Endothelial cell of umbilical vein (primary cell): ENCODE measurements around the gene LCN2. TPM values are rescaled to one million over a fixed set of nuclear protein-coding genes. Genes with fewer than 3 reads are reported as not detected.

Experiments
- BruUV-seq: library from RNA; stranded (reverse); fragments of 400-500 nt; replicated peaks from 2 replicates; lab custom pipeline; 2021; lab: Mats Ljungman, UMichigan
- CTCF ChIA-PET: fragments of 300-600, 350-600 bp; sonication (Branson Sonifier 250); formaldehyde crosslinking; loops from one replicate; lab custom pipeline; 2021; ENCODE audit warnings: antibody characterized with exemption, inconsistent platforms; lab: Charles Lee
- POLR2A ChIA-PET: fragments of 300-600, 350-600 bp; sonication (Branson Sonifier 250); formaldehyde crosslinking; loops from one replicate; lab custom pipeline; 2021; ENCODE audit warnings: antibody characterized with exemption, inconsistent platforms; lab: Charles Lee
- DNase-seq: peaks from one replicate; pipeline ENCODE4 v3.0.0-alpha.2; 2011; ENCODE audit warnings: low read depth, low spot score
- FAIRE-seq: peaks from 2 replicates; lab custom pipeline; 2011; peaks lifted over from hg19 to GRCh38; lab: Jason Lieb, UNC
- H2AFZ ChIP-seq: 2 replicates; pipeline ENCODE4 v1.6.0; 2012; ENCODE audit warnings: low read depth, low read length, control low read depth, inconsistent platforms
- H3K27ac ChIP-seq: 2 replicates; pipeline ENCODE4 v1.5.1; 2011; ENCODE audit warnings: low read depth, mild to moderate bottlenecking, control low read depth, low read length, moderate library complexity; ENCODE audit not compliant: insufficient read depth
- H3K27me3 ChIP-seq, 2 experiments: 2 replicates each; pipeline versions ENCODE4 v1.6.0 to v1.6.1; 2011; ENCODE audit warnings: low read length in 2 of 2, mixed read lengths in 1 of 2; ENCODE audit not compliant: control insufficient read depth in 2 of 2, insufficient read depth in 2 of 2
- H3K36me3 ChIP-seq, 2 experiments: 2 replicates in 1 of 2; 3 replicates in 1 of 2; pipeline ENCODE4 v1.5.1; 2011; ENCODE audit warnings: low read length in 2 of 2, mild to moderate bottlenecking in 1 of 2, moderate library complexity in 1 of 2; ENCODE audit not compliant: control insufficient read depth in 2 of 2, insufficient read depth in 2 of 2; ENCODE audit errors: extremely low read depth in 1 of 2
- H3K4me1 ChIP-seq: 3 replicates; pipeline ENCODE4 v1.5.1; 2011; ENCODE audit warnings: mild to moderate bottlenecking, low read length; ENCODE audit not compliant: control insufficient read depth, insufficient read depth; ENCODE audit errors: extremely low read depth
- H3K4me2 ChIP-seq: 2 replicates; pipeline ENCODE4 v1.6.1; 2011; ENCODE audit warnings: low read length, control low read depth, mixed read lengths; ENCODE audit not compliant: insufficient read depth
- H3K4me3 ChIP-seq, 3 experiments: fragments of 200-600 bp in 1 of 3; sonication (generic), shearing (Covaris generic) in 1 of 3; replicated peaks in 1 of 3; 2 replicates each; pipeline ENCODE4 v1.5.1; 2011 to 2016; ENCODE audit warnings: control low read depth in 3 of 3, low read length in 3 of 3, mild to moderate bottlenecking in 2 of 3, inconsistent platforms in 1 of 3, low read depth in 1 of 3, moderate library complexity in 1 of 3; ENCODE audit not compliant: insufficient read depth in 1 of 3
- H3K79me2 ChIP-seq: 2 replicates; pipeline ENCODE4 v1.6.0; 2012; ENCODE audit warnings: low read length, inconsistent platforms; ENCODE audit not compliant: control insufficient read depth, insufficient read depth
- H3K9ac ChIP-seq: replicated peaks from 2 replicates; pipeline ENCODE3; 2011; ENCODE audit warnings: low read length, control low read depth; ENCODE audit not compliant: insufficient read depth; ENCODE audit errors: extremely low read depth
- H3K9me1 ChIP-seq: replicated peaks from 3 replicates; pipeline ENCODE4 v1.6.0; 2011; ENCODE audit warnings: mild to moderate bottlenecking, low read length; ENCODE audit not compliant: control insufficient read depth, insufficient read depth; ENCODE audit errors: extremely low read depth
- H3K9me3 ChIP-seq: replicated peaks from 2 replicates; pipeline ENCODE4 v1.5.1; 2012; ENCODE audit warnings: low read length, inconsistent platforms; ENCODE audit not compliant: control insufficient read depth, insufficient read depth
- H4K20me1 ChIP-seq: replicated peaks from 2 replicates; pipeline ENCODE3; 2011; ENCODE audit warnings: mild to moderate bottlenecking, low read length; ENCODE audit not compliant: control insufficient read depth, insufficient read depth; ENCODE audit errors: extremely low read depth
- EZH2 ChIP-seq: IDR thresholded peaks from 2 replicates; pipeline ENCODE4 v1.6.1; 2012; ENCODE audit warnings: borderline replicate concordance, low read depth, mild to moderate bottlenecking, moderate library complexity, low read length, inconsistent platforms; ENCODE audit not compliant: severe bottlenecking
- FOS ChIP-seq: IDR thresholded peaks from 2 replicates; pipeline ENCODE4 v1.6.1; 2011; ENCODE audit warnings: mild to moderate bottlenecking, low read length, moderate library complexity, borderline replicate concordance; ENCODE audit not compliant: insufficient read depth
- GATA2 ChIP-seq: IDR thresholded peaks from 2 replicates; pipeline ENCODE4 v1.7.0; 2011; ENCODE audit warnings: low read depth, mild to moderate bottlenecking, moderate library complexity, mixed read lengths, low read length; ENCODE audit not compliant: insufficient read length, insufficient read depth
- JUN ChIP-seq: IDR thresholded peaks from 2 replicates; pipeline ENCODE4 v1.6.1; 2011; ENCODE audit warnings: borderline replicate concordance, low read depth; ENCODE audit not compliant: insufficient read length, insufficient read depth
- MYC ChIP-seq: IDR thresholded peaks from one replicate; pipeline ENCODE4 v1.6.1; 2011; ENCODE audit warnings: mild to moderate bottlenecking, low read depth, low read length
- POLR2A ChIP-seq: IDR thresholded peaks from 2 replicates; pipeline ENCODE4 v1.6.1; 2012; ENCODE audit warnings: low read depth, mild to moderate bottlenecking, control low read depth, low read length
- POLR2AphosphoS5 ChIP-seq: IDR thresholded peaks from 2 replicates; pipeline ENCODE4 v1.6.1; 2012; ENCODE audit warnings: low read depth, mild to moderate bottlenecking, control low read depth, low read length, moderate library complexity; ENCODE audit not compliant: insufficient read depth
- dilution Hi-C: fragments of 300-500 bp; cut with MboI; formaldehyde crosslinking; loops from one replicate; pipeline ENCODE4 v1.15.0; 2019; ENCODE audit warnings: low sequenced_read_pairs; ENCODE audit not compliant: extremely low pct_ligation_motif_present
- intact Hi-C: fragments of 100-400 bp; cut with micrococcal nuclease; formaldehyde crosslinking; loops from one replicate; pipeline ENCODE4 v1.10.0; 2022
- polyA plus RNA-seq, 4 experiments: library from polyadenylated mRNA; depleted of rRNA in 3 of 4; stranded (reverse) in 3 of 4; unstranded in 1 of 4; fragments of >200 nt; gene quantifications; 2 replicates each; pipeline versions ENCODE4 v1.2.1 to v1.2.3, GENCODE V29; 2011 to 2012; ENCODE audit warnings: missing spikeins in 1 of 4
- total RNA-seq: library from RNA; stranded (reverse); gene quantifications from 2 replicates; pipeline ENCODE4 v1.2.3, GENCODE V29; 2021
- TF ChIP-seq, protein P1 (sequence below): IDR thresholded peaks from 2 replicates; pipeline ENCODE4 v1.6.1; 2011; ENCODE audit not compliant: insufficient read depth, insufficient read length
- TF ChIP-seq, protein P2 (sequence below), 2 donors: IDR thresholded peaks; 1 replicate in 1 of 2; 2 replicates in 1 of 2; pipeline ENCODE4 v1.5.1; 2011; ENCODE audit warnings: low read length in 2 of 2, mild to moderate bottlenecking in 2 of 2, moderate library complexity in 2 of 2, control low read depth in 1 of 2, inconsistent platforms in 1 of 2, low read depth in 1 of 2; ENCODE audit not compliant: insufficient read depth in 1 of 2; ENCODE audit errors: extremely low read depth in 1 of 2

The LCN2 gene
- total and polyA plus RNA-seq, 2 donors (not counting 3 experiments of a cell fraction or from before 2014, with no cell fraction given) = not detected

- ChIA-PET CTCF (interaction anchor here (0.6 to 4.9 kb wide), 7 partner anchors 13 to 158 kb away, joined by 3 to 56 read pairs (median 5); no protein-coding TSS in a partner anchor), POLR2A (interaction anchor here (1.0 to 1.1 kb wide), 2 partner anchors 22 to 33 kb away, joined by 3 to 4 read pairs; partner anchors contain the start of genes NAIF1 and SLC25A25)
- no peak overlapping the region for H2AFZ ChIP-seq
- peaks cover 30% of the 10 kb centered on the region for H3K4me1 ChIP-seq
- H3K79me2 ChIP-seq = peaks cover 33% of the 10 kb centered on the region
- dilution Hi-C loops = no loop called here
- intact Hi-C loops = no loop called here
- no TSS peak for BruUV-seq
- FAIRE-seq = no peak
- peak overlapping the region in 2 of 3 experiments; percentile 48 to 51 for H3K4me3 ChIP-seq
- peaks cover 11 to 28% of the 10 kb centered on the region in 2 experiments for H3K36me3 ChIP-seq
- DNase-seq = no peak
- H3K9ac ChIP-seq = peak overlapping the region; percentile 89
- H3K4me2 ChIP-seq = peak overlapping the region; percentile 59
- no peaks in the 10 kb centered on the region for H4K20me1 ChIP-seq
- TF ChIP-seq GATA2 (no peak), POLR2A (no peak), FOS (no peak), EZH2 (no peak), POLR2AphosphoS5 (no peak), MYC (no peak), JUN (no peak)
- TF ChIP-seq, protein P1, sequence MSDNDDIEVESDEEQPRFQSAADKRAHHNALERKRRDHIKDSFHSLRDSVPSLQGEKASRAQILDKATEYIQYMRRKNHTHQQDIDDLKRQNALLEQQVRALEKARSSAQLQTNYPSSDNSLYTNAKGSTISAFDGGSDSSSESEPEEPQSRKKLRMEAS = no peak
- TF ChIP-seq, protein P2, sequence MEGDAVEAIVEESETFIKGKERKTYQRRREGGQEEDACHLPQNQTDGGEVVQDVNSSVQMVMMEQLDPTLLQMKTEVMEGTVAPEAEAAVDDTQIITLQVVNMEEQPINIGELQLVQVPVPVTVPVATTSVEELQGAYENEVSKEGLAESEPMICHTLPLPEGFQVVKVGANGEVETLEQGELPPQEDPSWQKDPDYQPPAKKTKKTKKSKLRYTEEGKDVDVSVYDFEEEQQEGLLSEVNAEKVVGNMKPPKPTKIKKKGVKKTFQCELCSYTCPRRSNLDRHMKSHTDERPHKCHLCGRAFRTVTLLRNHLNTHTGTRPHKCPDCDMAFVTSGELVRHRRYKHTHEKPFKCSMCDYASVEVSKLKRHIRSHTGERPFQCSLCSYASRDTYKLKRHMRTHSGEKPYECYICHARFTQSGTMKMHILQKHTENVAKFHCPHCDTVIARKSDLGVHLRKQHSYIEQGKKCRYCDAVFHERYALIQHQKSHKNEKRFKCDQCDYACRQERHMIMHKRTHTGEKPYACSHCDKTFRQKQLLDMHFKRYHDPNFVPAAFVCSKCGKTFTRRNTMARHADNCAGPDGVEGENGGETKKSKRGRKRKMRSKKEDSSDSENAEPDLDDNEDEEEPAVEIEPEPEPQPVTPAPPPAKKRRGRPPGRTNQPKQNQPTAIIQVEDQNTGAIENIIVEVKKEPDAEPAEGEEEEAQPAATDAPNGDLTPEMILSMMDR (IDR thresholded peaks at IDR 0.05; ENCODE audit: extremely low read depth in 1 of 2, insufficient read depth in 1 of 2, low read depth in 1 of 2, low read length in 2 of 2) = no peak
- no peaks in the 10 kb centered on the region for H3K27me3 ChIP-seq
- H3K27ac ChIP-seq = peak overlapping the region; percentile 90
- H3K9me3 ChIP-seq = no peaks in the 10 kb centered on the region
- H3K9me1 ChIP-seq = no peaks in the 10 kb centered on the region
Observed at GRCh38 chr9:128100581-128100980, 48.7 kb upstream of the LCN2 start.
